ENCODE measurements around the gene ATG2B.

The ATG2B gene

GRCh38 chr14:96309896-96310330 lies 53.2 kb downstream of the ATG2B start:
- TF ChIP-seq, protein P1, sequence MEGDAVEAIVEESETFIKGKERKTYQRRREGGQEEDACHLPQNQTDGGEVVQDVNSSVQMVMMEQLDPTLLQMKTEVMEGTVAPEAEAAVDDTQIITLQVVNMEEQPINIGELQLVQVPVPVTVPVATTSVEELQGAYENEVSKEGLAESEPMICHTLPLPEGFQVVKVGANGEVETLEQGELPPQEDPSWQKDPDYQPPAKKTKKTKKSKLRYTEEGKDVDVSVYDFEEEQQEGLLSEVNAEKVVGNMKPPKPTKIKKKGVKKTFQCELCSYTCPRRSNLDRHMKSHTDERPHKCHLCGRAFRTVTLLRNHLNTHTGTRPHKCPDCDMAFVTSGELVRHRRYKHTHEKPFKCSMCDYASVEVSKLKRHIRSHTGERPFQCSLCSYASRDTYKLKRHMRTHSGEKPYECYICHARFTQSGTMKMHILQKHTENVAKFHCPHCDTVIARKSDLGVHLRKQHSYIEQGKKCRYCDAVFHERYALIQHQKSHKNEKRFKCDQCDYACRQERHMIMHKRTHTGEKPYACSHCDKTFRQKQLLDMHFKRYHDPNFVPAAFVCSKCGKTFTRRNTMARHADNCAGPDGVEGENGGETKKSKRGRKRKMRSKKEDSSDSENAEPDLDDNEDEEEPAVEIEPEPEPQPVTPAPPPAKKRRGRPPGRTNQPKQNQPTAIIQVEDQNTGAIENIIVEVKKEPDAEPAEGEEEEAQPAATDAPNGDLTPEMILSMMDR (IDR thresholded peaks at IDR 0.05; ENCODE audit: low read depth, low read length): no peak
- no peak overlapping the region for H3K4me3 ChIP-seq (ENCODE audit: low read depth, low read length)

- no peak overlapping the region for H3K4me3 ChIP-seq (ENCODE audit: low read depth, low read length)
- TF ChIP-seq, protein P1 (IDR thresholded peaks at IDR 0.05; ENCODE audit: low read depth, low read length): no peak
Measured at GRCh38 chr14:96309133-96309895, 53.8 kb downstream of the ATG2B start.

- TF ChIP-seq, protein P1 (IDR thresholded peaks at IDR 0.05; ENCODE audit: low read depth, low read length): no peak
- H3K4me3 ChIP-seq (ENCODE audit: low read depth, low read length): no peak overlapping the region
Measured at GRCh38 chr14:96307434-96307833, 55.7 kb downstream of the ATG2B start.

DNA sequence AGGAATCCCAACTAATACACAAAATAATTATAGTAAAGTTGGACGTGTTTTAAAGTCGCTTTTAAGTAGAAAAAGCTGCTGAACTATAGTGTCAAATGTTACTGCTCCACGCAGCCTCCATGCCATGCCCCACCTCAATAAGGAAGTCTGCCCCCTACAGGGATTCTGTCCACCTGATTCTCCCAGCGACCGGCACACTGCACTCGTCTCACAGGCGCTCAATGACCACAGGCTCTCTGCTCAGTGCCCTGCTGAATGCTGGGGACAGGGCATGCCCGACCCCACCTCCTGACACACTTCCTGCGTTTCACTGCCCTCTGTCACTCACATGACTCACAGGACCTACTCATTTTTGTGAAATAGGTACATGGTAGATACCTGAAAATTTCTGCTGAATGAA lies 58.2 kb downstream of the ATG2B start:
- H3K4me3 ChIP-seq (ENCODE audit: low read depth, low read length): no peak overlapping the region
- TF ChIP-seq, protein P1 (IDR thresholded peaks at IDR 0.05; ENCODE audit: low read depth, low read length): no peak

GRCh38 chr14:96303981-96304380 lies 59.2 kb downstream of the ATG2B start:
- no peak overlapping the region for H3K4me3 ChIP-seq (ENCODE audit: low read depth, low read length)
- TF ChIP-seq, protein P1 (IDR thresholded peaks at IDR 0.05; ENCODE audit: low read depth, low read length): no peak

- TF ChIP-seq, protein P1 (IDR thresholded peaks at IDR 0.05; ENCODE audit: low read depth, low read length): no peak
- no peak overlapping the region for H3K4me3 ChIP-seq (ENCODE audit: low read depth, low read length)
Measured at GRCh38 chr14:96299441-96299840, 63.7 kb downstream of the ATG2B start.

DNA sequence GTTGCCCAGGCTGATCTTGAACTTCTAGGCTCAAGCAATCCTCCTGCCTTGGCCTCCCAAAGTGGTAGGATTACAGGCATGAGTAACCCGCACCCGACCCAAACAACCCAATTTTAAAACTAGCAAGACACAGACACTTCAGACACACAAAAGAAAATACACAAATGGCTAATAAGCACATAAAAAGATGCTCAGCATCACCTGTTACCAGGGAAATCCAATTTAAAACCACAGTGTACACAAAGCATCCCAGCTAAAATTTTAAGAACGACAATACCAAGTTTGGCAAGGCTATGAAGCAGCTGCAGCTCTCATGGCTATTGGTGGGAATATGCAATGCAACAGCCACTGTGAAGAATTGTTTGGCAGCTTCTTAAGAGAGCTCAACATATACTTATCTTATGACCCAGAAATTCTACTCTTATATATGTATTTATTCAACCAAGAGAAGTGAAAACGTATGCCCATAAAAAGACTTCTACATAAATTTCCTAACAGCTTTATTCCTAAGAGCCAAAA lies 65.1 kb downstream of the ATG2B start:
- TF ChIP-seq, protein P1 (IDR thresholded peaks at IDR 0.05; ENCODE audit: low read depth, low read length): no peak
- H3K4me3 ChIP-seq (ENCODE audit: low read depth, low read length): no peak overlapping the region

Data from WI38 (cell line).